Hematopoietic multipotent progenitor cell treated with erythropoietin and hydrocortisone succinate and interleukin-3 and kit ligand, for 4 days (in vitro differentiated cells): ENCODE data around the gene HNF1B.
A peak's percentile ranks its signal among the peaks of the same experiment; 100 is the strongest.

Experiments used
- DNase-seq: peaks from one replicate; pipeline ENCODE4 v3.0.0-alpha.2; 2015

HNF1B gene, protein sequence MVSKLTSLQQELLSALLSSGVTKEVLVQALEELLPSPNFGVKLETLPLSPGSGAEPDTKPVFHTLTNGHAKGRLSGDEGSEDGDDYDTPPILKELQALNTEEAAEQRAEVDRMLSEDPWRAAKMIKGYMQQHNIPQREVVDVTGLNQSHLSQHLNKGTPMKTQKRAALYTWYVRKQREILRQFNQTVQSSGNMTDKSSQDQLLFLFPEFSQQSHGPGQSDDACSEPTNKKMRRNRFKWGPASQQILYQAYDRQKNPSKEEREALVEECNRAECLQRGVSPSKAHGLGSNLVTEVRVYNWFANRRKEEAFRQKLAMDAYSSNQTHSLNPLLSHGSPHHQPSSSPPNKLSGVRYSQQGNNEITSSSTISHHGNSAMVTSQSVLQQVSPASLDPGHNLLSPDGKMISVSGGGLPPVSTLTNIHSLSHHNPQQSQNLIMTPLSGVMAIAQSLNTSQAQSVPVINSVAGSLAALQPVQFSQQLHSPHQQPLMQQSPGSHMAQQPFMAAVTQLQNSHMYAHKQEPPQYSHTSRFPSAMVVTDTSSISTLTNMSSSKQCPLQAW

DNA sequence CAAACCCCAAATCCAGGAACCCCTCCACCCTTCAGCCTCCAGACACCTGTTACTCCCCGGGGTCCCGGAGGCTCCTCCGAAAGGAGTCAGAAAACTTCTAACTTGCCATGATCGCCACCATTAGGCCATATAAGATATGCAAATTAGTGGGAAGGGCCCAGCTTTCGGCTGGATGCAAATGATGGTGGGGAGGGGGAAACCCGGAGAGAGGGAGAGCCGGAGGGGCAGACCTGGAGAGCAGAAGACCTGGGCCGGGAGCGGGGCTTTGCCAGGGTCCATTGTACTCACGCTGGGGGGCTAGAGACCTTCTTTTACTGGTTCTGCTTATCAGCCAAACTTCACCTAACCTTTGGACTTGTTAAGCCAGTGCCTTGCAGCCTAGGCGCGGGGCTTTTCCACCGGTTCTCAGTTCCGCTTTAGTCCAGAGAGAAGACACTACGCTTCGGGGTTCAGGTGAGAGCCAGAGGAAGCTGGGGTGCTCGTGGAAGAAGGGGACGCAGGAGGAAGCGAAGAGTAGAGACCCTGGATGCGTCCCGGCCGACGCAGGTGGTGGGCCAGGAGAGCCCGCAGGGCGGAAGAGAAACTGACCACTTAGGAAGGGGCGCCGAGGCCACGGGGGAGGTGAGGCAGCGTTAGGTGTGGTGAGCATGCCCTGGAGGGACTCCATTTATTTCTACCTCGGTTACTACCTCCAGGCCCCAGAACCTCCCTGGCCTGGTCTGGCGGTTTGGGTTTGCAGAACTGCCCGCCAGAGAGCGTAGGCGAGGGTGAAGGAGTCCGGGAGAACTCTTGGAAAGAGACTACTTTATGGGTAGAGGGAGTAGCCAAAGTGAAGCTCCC, at the start of gene HNF1B:
TSS of gene HNF1B (minus strand) at position 99 of the 840 bp plus-strand sequence. CDS start 175 bp downstream, outside the sequence.
- no peak for DNase-seq

DNA sequence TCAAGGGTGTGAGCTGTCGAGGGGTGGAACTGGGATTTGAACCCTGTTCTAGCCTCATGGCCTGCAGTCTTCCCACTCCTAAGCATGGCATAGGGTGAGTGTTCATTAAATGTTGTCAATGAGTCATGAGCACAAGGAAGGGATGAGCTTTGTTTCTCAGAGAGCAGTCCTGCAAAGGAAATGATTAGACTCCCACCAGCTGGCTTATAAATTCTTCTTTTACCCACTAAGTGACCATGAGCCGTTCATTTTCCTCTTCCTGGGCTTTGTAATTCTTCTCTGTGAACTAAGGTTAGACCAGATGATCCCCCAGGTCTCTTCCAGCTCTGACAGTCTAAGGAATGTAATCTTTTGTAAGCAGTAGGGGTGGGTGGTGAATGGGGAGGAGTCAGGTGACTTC, 47.9 kb upstream of the HNF1B start:
- no peak for DNase-seq

DNA sequence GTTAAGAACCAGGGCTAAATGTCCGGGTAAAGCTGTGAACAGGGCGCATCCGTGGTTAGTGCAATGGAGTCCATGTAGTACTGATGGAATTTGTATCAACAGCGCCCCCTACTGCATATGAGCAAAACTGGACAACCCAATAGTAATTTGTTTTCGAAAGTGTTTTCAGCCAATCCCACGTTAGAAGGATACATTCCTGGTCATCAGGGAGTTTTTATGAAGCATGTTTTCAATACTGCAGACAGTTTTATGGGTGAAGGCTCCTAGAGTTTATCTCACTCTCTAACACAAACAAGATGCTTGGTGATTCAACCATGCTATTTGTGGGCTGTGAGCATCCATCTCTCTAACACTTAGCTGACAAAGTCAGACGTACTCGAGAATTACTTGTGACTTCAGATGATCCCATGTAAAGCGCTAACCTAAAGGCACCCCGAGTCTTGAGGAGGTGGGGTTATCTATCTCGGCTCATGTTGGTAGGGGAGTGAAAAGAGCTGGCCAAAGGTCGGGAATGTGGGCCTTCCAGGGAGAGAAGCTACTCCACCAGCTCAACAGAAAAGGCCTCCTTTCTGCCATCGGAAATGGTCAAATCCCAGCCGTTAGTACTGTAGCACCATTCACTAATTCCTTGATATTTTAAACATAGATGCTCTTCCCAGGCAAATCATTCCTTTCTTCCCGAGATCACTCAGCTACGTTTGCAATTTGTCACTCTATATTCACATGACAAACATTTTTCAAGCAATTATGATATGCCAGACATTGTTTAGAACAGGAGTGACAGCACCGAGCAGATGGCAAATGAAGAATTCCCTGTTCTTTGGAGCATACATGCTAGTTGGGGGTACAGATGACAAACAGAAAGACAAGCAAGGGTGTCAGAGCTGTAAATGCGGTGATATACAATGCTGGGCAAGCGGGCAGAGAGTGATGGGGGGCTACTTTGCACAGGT, 46.9 kb upstream of the HNF1B start:
- peak; percentile 72 for DNase-seq

DNA sequence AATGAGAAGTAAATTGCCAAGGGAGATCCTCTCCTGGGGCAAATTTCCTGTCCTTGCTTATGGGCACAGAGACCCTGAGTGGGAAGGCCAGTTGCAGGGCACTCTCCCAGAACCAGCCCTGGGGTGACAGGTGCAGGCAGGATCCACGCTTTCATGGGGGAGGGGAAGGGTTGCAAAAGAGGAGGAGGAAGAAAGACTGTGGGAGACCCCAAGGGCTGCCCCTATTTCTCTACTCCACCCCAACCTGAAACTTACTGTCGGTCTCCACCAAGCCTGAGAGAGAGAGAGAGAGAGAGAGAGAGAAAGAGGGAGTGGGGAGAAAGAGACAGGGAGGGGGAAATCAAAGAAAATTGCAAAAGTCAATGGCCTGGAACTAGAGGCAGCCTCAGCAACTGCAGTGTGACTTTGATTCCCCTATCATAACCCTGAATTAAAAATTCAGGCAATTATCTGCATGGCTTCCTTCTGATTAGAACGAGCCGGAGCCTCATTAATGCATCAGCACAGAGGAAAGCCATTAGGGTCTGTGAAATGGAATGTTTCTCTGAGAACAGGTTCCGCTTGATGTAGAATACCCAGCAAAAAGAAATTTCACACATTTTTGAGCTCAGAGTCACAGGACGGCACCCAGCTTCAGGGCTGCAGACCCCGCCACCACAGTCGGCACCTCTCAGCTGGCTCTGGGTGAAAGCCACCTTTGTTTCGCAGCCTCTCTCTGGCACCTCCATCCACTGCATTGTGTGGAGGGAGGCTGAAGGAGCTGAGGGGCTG, 45.1 kb upstream of the HNF1B start:
- no peak for DNase-seq

DNA sequence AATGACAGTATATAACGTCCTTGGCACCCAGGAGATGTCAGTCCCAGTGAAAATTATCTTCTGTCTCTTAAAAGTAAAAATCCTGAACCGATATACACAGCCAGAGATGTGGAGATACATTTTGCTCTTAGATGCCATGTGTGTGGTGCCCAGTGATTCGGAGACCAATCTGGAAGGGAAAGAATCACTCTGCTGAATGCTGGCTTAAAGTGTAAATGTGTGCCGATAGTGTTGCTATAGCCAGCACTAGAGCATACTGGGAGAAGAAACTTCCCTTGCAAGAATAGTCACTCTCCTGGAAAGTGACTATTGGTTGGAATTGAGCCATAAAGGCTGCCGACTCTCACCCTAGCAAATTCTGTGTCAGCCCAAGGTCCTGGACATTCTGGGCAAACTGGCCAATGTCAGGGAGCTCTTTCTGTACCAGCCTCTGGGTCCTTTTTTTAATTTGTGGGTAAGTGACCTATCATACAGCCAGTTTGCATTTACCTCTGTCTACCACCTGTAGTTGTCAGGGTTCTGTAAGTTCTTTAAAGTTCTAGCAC, 44.2 kb upstream of the HNF1B start:
- DNase-seq: no peak

DNA sequence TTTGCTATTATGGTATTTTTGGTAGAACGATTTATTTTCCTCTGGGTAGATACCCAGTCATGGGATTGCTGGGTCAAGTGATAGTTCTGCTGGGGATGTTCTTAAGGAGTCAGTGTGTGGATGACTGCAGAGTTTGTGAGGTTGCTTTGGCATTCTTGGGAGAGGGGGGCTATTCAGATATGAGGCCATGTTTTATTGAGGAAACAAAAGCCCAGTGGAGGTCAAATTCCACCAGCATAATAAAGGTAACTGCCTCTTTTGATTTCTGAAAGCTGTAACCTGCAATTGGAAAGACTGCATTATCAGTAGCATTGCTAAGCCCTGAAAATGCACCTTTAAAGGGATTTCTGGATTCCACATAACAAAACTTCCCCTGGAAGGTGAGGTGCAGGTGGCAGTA, 43.7 kb upstream of the HNF1B start:
- DNase-seq: no peak

DNA sequence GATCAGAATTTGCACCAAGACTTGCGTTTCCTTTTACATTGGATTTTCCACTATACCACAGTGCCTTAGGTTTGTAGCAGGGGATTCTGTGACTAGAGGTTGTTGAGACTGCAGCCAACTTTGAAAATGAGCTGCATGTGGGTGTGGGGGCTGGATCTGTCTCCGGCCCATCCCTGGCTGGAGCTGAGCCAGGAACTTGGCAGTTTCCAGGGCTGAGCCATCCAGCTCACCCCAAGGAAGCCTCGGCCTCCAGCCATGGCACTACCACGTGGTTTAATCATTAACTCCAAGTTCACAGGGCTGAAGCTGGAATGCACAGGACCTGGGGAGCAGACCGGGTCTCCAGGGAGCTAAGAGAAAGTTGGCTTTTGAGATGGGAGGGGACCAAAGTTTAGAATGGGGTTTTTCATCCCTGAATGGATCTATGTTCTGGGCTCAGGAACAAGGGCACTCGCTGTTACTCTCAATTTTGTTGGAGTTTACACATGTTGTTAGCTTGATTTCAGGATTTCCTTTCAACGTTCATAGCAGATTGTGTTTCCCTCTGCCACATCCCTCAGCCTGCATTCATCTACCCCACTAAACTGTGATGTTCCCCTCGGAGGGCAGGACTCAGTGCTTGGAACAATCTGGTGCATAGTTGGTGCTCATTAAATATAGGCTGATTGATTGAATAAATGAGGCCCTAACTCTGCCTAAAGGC, 42.3 kb upstream of the HNF1B start:
- DNase-seq: no peak

DNA sequence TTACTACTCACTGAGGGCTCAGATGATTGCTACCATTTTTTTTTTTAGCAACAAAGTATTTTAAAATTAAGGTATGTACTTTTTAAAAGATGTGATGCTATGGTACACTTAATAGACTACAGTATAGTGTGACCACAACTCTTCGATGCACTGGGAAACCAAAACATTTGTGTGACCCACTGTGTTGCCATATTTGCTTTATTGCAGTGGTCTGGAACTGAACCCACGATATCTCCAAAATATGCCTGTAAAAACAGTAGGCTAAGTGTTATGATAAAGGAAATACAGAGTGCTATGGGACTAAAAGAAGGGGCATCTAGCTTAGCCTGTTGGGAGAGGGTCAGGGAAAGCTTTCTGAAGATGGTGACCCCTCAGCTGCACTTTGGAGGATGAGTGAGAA, 41.6 kb upstream of the HNF1B start:
- no peak for DNase-seq

DNA sequence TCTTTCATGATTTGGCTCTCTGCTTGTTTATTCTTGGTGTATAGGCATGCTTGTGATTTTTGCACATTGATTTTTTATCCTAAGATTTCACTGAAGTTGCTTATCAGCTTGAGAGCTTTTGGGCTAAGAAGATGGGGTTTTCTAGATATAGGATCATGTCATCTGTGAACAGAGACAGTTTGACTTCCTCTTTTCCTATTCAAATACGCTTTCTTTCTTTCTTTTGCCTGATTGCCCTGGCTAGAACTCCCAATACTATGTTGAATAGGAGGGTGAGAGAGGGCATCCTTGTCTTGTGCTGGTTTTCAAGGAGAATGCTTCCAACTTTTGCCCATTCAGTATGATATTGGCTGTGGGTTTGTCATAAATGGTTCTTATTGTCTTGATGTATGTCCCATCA, 37.6 kb upstream of the HNF1B start:
- peak; percentile 22 for DNase-seq

DNA sequence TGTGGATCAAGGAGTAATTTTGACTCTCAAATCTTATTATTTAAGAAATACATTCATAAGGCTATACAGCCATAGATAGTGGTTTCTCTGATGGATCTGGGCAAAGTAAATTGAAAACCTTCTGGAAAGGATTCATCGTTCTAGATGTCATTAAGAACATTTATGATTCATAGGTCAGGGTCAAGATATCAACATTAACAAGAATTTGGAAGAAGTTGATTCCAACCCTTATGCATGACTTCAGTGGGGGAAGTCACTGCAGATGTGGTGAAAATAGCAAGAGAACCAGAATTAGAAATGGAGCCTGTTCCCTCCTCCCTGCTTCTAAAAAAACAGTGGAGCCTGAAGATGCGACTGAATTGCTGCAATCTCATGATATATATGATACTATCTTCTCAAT, 36.6 kb upstream of the HNF1B start:
- DNase-seq: no peak

DNA sequence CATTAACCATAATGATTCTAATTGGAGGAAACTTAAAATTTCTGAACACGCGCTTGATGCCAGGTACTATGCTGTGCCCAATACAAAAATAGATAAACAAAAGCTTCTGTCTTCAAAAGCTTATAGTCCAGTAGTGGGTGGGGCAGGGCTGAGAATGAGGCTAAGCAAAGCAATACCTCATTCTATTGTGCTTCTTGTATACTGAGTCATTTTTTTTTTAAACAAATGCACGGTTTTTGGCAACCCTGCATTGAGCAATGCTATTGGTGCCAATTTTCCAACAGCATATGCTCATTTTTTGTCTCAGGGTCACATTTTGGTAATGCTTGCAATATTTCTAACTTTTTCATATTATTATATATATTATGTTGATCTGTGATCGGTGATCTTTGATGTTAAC, 34.7 kb upstream of the HNF1B start:
- DNase-seq: no peak

DNA sequence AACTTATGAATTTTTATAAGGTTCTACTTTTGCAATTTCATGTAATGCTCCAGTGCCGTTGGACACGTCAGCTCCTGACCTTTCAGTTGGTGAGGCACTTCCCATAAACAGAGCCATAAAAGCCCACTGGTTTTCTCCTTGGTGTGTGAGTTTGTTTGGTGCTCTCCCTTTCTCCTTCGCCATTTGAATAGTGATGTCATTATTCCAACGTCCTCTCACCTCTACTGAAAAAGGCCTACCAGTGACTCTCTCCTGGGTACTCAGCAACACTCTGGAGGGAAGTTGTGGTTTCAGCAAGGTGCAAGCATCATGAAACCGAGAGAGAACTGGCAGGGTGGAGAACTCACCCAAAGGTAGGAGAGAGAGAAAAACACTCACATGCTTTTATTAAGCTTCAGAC, 29.6 kb upstream of the HNF1B start:
- DNase-seq: no peak

DNA sequence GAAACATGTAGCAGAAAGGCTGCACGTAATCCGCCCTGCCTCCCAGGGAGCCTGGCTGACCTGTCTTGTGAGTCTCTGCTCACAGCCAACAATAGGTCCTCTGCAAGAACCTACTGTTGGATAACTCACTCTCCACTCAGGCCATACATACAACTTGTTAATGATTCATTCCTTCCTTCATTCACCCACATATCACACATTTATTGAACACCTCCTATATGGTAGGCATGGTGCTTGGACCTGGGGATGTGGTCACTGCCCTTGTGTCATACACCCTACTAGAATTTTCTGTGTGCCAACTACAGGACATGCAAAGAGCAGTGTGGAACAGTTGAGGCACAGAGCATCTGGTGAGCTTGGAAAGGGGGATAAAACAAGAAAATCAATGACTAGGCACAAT, 28.1 kb upstream of the HNF1B start:
- no peak for DNase-seq

DNA sequence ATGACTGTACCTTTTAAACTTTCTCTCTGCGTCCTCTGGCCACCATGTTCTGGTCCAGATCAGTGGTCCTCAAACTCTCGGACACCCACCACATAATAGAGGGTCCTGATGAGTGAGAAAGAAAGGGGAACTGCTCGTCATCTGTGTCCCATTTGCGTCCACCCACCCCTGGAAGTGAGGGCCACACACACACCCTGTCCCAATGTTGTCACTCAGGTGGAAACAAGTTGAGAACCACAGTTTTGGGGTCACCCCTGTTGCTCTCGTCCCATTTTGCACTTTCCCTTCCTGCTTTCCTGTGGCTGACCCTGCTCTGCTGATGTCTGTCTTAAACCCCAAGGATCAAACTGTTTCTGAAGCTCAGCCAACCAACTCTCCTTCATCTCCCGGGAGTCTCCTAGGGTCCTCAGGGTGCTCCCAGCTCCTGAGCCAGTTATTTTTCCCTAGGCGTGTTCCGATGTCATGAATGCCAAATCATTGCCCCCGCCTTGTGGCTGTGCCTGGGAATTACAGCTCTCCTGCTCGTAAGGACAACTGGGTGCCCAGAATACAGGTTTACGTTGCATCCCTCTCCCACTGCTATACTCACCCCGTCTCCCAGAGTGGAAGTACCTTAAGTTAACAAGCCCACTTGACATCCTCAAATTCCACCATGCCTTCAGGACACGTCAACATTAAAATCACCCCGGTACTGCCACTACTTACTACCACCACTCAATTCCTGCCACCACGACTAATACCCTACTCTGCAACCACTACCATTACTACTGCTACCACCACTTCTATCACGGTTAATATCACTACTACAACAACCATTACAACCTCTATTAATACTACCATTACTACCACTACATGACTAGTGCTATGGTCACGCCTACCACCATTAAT, 26.0 kb upstream of the HNF1B start:
- DNase-seq: peak; percentile 65

DNA sequence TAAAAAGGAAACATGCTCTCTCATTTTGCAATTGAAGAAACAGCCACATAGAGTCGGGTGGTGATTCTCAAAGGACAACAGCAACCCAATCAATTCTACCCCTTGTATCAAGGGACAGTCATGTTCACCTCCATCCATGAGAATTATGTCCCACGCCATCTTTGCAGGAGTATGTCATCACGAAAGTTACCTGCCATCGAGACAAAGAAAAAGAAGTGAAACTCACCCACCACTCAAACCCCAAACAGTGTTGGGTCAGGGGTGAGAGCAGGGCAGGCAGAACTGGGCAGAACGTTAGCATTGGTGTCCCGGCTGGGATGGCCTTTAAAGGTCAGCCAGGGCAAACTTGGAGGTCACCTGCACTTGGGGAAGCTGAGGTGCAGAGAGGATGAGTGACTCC, 24.2 kb upstream of the HNF1B start:
- DNase-seq: no peak

DNA sequence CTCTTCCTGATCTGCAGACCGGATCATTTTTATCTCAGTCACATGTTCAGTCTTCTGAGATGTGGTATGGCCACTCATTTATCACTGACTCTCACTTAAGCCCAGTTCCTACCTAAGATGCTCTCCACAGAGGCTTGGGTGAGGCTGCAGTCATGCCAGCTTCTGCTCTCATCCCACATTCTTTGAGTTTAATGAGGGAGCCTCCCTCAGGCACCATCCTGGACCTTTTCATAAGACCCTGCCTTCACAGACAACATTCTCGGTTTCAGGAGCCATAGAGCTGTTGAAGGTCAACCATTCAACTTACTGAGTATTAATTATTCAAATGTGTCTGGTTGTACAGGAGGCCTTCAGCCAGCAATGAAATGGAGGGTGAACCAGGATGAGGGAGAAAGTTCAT, 23.6 kb upstream of the HNF1B start:
- no peak for DNase-seq

DNA sequence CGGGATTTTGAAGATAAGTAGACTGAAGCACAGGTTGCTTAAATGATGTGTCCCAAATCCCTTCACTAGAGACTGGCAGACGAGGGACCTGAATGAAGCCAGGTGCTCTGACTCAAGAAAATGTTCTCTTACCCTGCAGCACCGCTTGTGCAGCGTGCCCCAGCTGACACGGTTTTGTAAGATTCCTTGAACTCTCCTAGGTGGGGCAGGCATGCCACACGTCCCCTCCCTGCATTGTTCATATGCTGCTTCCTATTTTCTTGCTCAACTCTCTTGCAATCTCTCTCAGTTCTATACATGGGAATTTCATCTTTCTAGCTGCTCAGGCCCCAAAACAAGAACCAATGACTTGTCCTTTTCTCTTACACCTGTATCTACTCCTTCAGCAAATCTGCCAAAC, 22.1 kb upstream of the HNF1B start:
- DNase-seq: peak; percentile 19

DNA sequence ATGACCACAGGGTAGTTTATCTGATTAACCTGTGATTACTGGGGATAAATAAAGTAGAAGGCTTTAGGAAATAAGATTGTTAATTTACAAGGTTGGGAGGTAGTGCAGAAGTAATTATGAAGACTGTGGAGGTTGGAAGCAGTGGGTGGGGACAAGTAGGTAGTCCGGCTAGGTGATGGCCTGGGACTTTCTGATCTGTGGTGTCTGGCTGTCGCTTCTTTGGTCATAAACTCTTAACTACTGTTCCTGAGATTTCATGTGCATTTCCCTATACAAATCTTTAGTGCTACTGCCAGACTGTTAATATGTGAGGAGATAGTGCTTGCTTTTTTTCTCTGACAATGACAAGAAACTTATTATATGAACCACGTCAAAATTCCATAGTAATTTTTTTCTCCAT, 19.5 kb upstream of the HNF1B start:
- no peak for DNase-seq

DNA sequence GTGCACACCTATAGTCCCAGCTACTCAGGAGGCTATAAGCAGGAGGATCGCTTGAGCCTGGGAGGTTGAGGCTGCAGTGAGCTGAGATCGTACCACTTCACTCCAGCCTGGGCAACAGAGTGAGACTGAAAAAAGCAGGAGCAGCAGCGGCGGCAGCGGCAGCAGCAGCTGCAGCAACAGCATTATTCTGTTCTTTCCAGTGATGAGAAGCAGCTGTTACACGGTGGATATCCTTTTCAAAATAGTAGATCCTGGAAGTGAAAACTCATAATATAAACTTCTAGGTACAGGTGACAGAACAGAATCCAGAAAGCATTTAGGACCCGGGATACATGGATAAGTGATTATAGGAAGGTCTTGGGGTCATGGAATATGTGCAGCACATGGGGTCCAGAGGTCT, 17.8 kb upstream of the HNF1B start:
- no peak for DNase-seq

DNA sequence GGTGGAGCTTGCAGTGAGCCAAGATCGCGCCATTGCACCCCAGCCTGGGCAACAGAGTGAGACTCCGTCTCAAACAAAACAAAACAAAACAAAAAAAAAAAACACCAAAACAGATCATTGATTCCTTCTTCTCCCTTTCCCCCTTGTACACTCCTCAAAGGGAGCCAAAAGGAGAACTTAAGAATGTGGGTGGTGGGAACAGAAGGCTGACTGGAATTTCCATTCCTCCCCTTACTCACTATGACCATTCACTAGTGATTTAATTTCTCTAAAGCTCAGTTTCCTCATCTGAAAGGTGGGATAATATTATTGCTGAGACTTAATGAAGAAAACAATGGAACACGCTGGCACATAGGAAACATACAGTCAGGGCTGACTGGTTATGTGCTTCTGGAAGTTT, 17.1 kb upstream of the HNF1B start:
- no peak for DNase-seq
